Measurements from ENCODE around the gene DNAJC6. TPM values are rescaled to one million over a fixed set of nuclear protein-coding genes. Genes with fewer than 3 reads are reported as not detected.

Gene DNAJC6
- total RNA-seq, 1 experiment from 2014 or later: 15.6 TPM

- no peaks in the 10 kb centered on the region for H3K27me3 ChIP-seq (ENCODE audit: insufficient read depth, low read depth)
- intact Hi-C loops (cut with micrococcal nuclease; ENCODE audit: unreplicated experiment): no loop called here
- no TSS peak for BruUV-seq (replicated peaks)
- no peaks in the 10 kb centered on the region for H3K9me2 ChIP-seq (ENCODE audit: insufficient read depth)
- no peaks in the 10 kb centered on the region for H3K36me3 ChIP-seq (ENCODE audit: low read depth)
- H3K9me3 ChIP-seq (ENCODE audit: insufficient read depth, low read depth): no peaks in the 10 kb centered on the region
- H3F3A ChIP-seq (ENCODE audit: insufficient read depth, low read depth): no peaks in the 10 kb centered on the region
- TF ChIP-seq CTCF (conservative IDR thresholded peaks at IDR 0.05): no peak
- no peak for TF ChIP-seq EZH2 (IDR thresholded peaks at IDR 0.05; ENCODE audit: low read depth)
- POLR2A ChIA-PET (ENCODE audit: unreplicated experiment): no interaction called here
- no peaks in the 10 kb centered on the region for H3K79me2 ChIP-seq (ENCODE audit: low read depth)
- H2AFZ ChIP-seq: no peak overlapping the region
- no peak overlapping the region for H3K27ac ChIP-seq
- CTCF ChIA-PET: interaction anchor here (0.6 kb wide), 1 partner anchor 94 kb away, joined by 4 read pairs; no protein-coding TSS in a partner anchor
- H3K4me1 ChIP-seq (replicated peaks; ENCODE audit: insufficient read depth): no peaks in the 10 kb centered on the region
- DNase-seq: no peak
- H3K4me2 ChIP-seq: no peak overlapping the region
- H4K20me1 ChIP-seq (ENCODE audit: insufficient read depth): no peaks in the 10 kb centered on the region
- no peak overlapping the region for H3K4me3 ChIP-seq
Measured at GRCh38 chr1:65330021-65330420, 20.7 kb downstream of the DNAJC6 start.

GRCh38 chr1:65330822-65331221 is 21.5 kb downstream of the DNAJC6 start:
- Histone ChIP-seq H3F3A (ENCODE audit: insufficient read depth, low read depth) (no peaks in the 10 kb centered on the region), H3K4me1 (replicated peaks; ENCODE audit: insufficient read depth) (no peaks in the 10 kb centered on the region), H3K9me2 (ENCODE audit: insufficient read depth) (no peaks in the 10 kb centered on the region), H3K36me3 (ENCODE audit: low read depth) (no peaks in the 10 kb centered on the region), H4K20me1 (ENCODE audit: insufficient read depth) (no peaks in the 10 kb centered on the region), H3K9me3 (ENCODE audit: insufficient read depth, low read depth) (no peaks in the 10 kb centered on the region), H3K27ac (no peak overlapping the region), H3K4me3 (no peak overlapping the region), H3K4me2 (no peak overlapping the region), H2AFZ (no peak overlapping the region), H3K27me3 (ENCODE audit: insufficient read depth, low read depth) (no peaks in the 10 kb centered on the region), H3K79me2 (ENCODE audit: low read depth) (no peaks in the 10 kb centered on the region)
- CTCF ChIA-PET: no interaction called here
- BruUV-seq (replicated peaks): no TSS peak
- intact Hi-C loops (cut with micrococcal nuclease; ENCODE audit: unreplicated experiment): no loop called here
- no peak for DNase-seq
- POLR2A ChIA-PET (ENCODE audit: unreplicated experiment): interaction anchor here (0.6 kb wide), 1 partner anchor 209 kb away, joined by 9 read pairs; no protein-coding TSS in a partner anchor
- TF ChIP-seq EZH2 (IDR thresholded peaks at IDR 0.05; ENCODE audit: low read depth) (no peak), CTCF (conservative IDR thresholded peaks at IDR 0.05) (no peak)

- Histone ChIP-seq H3K27ac (no peak overlapping the region), H3K4me2 (no peak overlapping the region), H3K9me2 (ENCODE audit: insufficient read depth) (no peaks in the 10 kb centered on the region), H3K79me2 (ENCODE audit: low read depth) (no peaks in the 10 kb centered on the region), H4K20me1 (ENCODE audit: insufficient read depth) (no peaks in the 10 kb centered on the region), H3K4me3 (no peak overlapping the region), H3K36me3 (ENCODE audit: low read depth) (no peaks in the 10 kb centered on the region), H3K4me1 (replicated peaks; ENCODE audit: insufficient read depth) (no peaks in the 10 kb centered on the region), H2AFZ (no peak overlapping the region), H3K27me3 (ENCODE audit: insufficient read depth, low read depth) (no peaks in the 10 kb centered on the region), H3F3A (ENCODE audit: insufficient read depth, low read depth) (no peaks in the 10 kb centered on the region), H3K9me3 (ENCODE audit: insufficient read depth, low read depth) (no peaks in the 10 kb centered on the region)
- TF ChIP-seq CTCF (conservative IDR thresholded peaks at IDR 0.05) (no peak), EZH2 (IDR thresholded peaks at IDR 0.05; ENCODE audit: low read depth) (no peak)
- BruUV-seq (replicated peaks): no TSS peak
- ChIA-PET POLR2A (ENCODE audit: unreplicated experiment) (no interaction called here), CTCF (no interaction called here)
- no peak for DNase-seq
- intact Hi-C loops (cut with micrococcal nuclease; ENCODE audit: unreplicated experiment): no loop called here
Measured at GRCh38 chr1:65332821-65333220, 23.5 kb downstream of the DNAJC6 start.
